DND-41 (cell line): ENCODE measurements around the gene LSS.

Experiments
- CTCF ChIP-seq: IDR thresholded peaks from 2 replicates; pipeline ENCODE4 v1.5.1; 2012; ENCODE audit warnings: borderline replicate concordance, low read length, moderate library complexity, mild to moderate bottlenecking; ENCODE audit not compliant: poor library complexity, severe bottlenecking; ENCODE audit errors: extremely low read depth
- EZH2 ChIP-seq: IDR thresholded peaks from 3 replicates; pipeline ENCODE4 v1.6.1; 2012; ENCODE audit warnings: borderline replicate concordance, low read depth, mild to moderate bottlenecking, moderate library complexity, low read length, inconsistent platforms; ENCODE audit not compliant: severe bottlenecking

- no peak for TF ChIP-seq CTCF
- TF ChIP-seq EZH2: no peak
Measured at GRCh38 chr21:46183910-46184624, 44.5 kb downstream of the LSS start, which contains the start of gene SPATC1L.
